B cell (primary cell): Measurements from ENCODE around the gene PDZD7. TPM values are rescaled to one million over a fixed set of nuclear protein-coding genes. Genes with fewer than 3 reads are reported as not detected.
A peak's percentile ranks its signal among the peaks of the same experiment; 100 is the strongest.

Experiments used
- ATAC-seq: fragments of 200-7000 bp; cut with Tn5 transposase; one replicate; pipeline ENCODE4 v1.10.0; 2021; ENCODE audit warnings: low read depth, mild to moderate bottlenecking, moderate number of reproducible peaks, moderate library complexity
- CTCF ChIA-PET: fragments of 350-600 bp; sonication (Branson Sonifier 250); formaldehyde crosslinking; loops from one replicate; lab custom pipeline; 2021; ENCODE audit warnings: antibody characterized with exemption, inconsistent platforms; lab: Charles Lee
- POLR2A ChIA-PET: fragments of 350-600 bp; sonication (Branson Sonifier 250); formaldehyde crosslinking; loops from one replicate; lab custom pipeline; 2021; ENCODE audit warnings: antibody characterized with exemption; lab: Charles Lee
- DNase-seq: peaks from one replicate; pipeline ENCODE4 v3.0.0; 2013
- H2AFZ ChIP-seq: 2 replicates; pipeline ENCODE4 v1.6.1; 2012; ENCODE audit warnings: mild to moderate bottlenecking, low read depth, low read length; ENCODE audit not compliant: insufficient read depth, poor library complexity, severe bottlenecking
- H3K27ac ChIP-seq, 2 donors: 1 replicate in 1 of 2; 2 replicates in 1 of 2; pipeline ENCODE4 v1.5.1; 2012 to 2013; ENCODE audit warnings: low read length in 2 of 2, mild to moderate bottlenecking in 2 of 2, moderate library complexity in 1 of 2
- H3K27me3 ChIP-seq, 4 experiments: fragments of 200-600 bp in 1 of 4; sonication (generic) in 1 of 4; replicated peaks in 1 of 4; 1 replicate in 2 of 4; 2 replicates in 2 of 4; pipeline versions ENCODE4 v1.6.1 to v1.7.0; 2013 to 2016; ENCODE audit warnings: low read length in 3 of 4, mild to moderate bottlenecking in 2 of 4, mixed read lengths in 1 of 4, moderate library complexity in 1 of 4; ENCODE audit not compliant: insufficient read depth in 4 of 4, control insufficient read depth in 3 of 4; ENCODE audit errors: control extremely low read depth in 1 of 4
- H3K36me3 ChIP-seq, 2 experiments: replicated peaks in 1 of 2; 1 replicate in 1 of 2; 2 replicates in 1 of 2; pipeline versions ENCODE4 v1.6.1 to v1.7.1; 2013; ENCODE audit warnings: low read length in 1 of 2; ENCODE audit not compliant: insufficient read depth in 2 of 2, control insufficient read depth in 1 of 2; ENCODE audit errors: control extremely low read depth in 1 of 2, extremely low read depth in 1 of 2
- H3K4me1 ChIP-seq, 2 donors: fragments of 200-600 bp in 1 of 2; sonication (generic) in 1 of 2; 1 replicate in 1 of 2; 2 replicates in 1 of 2; pipeline versions ENCODE4 v1.5.1 to v1.6.1; 2013 to 2017; ENCODE audit warnings: low read length in 2 of 2; ENCODE audit not compliant: control insufficient read depth in 2 of 2, insufficient read depth in 2 of 2
- H3K4me2 ChIP-seq: replicated peaks from 2 replicates; pipeline ENCODE3; 2012; ENCODE audit warnings: mild to moderate bottlenecking, low read depth, low read length; ENCODE audit not compliant: poor library complexity, severe bottlenecking
- H3K4me3 ChIP-seq, 5 experiments: fragments of 200-600 bp in 1 of 5; sonication (generic) in 1 of 5; 1 replicate in 3 of 5; 2 replicates in 2 of 5; pipeline versions ENCODE4 v1.5.1 to v1.7.0; 2011 to 2016; ENCODE audit warnings: low read length in 4 of 5, mild to moderate bottlenecking in 4 of 5, low read depth in 2 of 5, control low read depth in 1 of 5, moderate library complexity in 1 of 5; ENCODE audit not compliant: insufficient read depth in 1 of 5; ENCODE audit errors: control extremely low read depth in 1 of 5, extremely low read depth in 1 of 5
- H3K79me2 ChIP-seq: fragments of 200-600 bp; sonication (generic); one replicate; pipeline ENCODE4 v1.6.0; 2016; ENCODE audit warnings: low read length; ENCODE audit not compliant: control insufficient read depth, insufficient read depth
- H3K9ac ChIP-seq: fragments of 200-600 bp; sonication (generic); 2 replicates; pipeline ENCODE4 v1.6.1; 2017; ENCODE audit warnings: mild to moderate bottlenecking, low read length, moderate library complexity
- H3K9me3 ChIP-seq, 3 donors: one replicate each; pipeline versions ENCODE4 v1.6.1 to v1.7.1; 2013; ENCODE audit warnings: low read length in 2 of 3; ENCODE audit not compliant: control insufficient read depth in 2 of 3, insufficient read depth in 1 of 3; ENCODE audit errors: control extremely low read depth in 1 of 3
- H4K20me1 ChIP-seq: 2 replicates; pipeline ENCODE4 v1.6.0; 2012; ENCODE audit warnings: mild to moderate bottlenecking, low read length; ENCODE audit not compliant: insufficient read depth, control insufficient read depth, poor library complexity, severe bottlenecking
- H3K27ac Mint-ChIP-seq: one replicate; pipeline ENCODE4 v1.8.0; 2021; ENCODE audit warnings: mixed read lengths
- H3K27me3 Mint-ChIP-seq: one replicate; pipeline ENCODE4 v1.8.0; 2021; ENCODE audit warnings: mixed read lengths
- H3K4me1 Mint-ChIP-seq: one replicate; pipeline ENCODE4 v1.8.0; 2021; ENCODE audit warnings: mixed read lengths
- H3K4me3 Mint-ChIP-seq: one replicate; pipeline ENCODE4 v1.8.0; 2021; ENCODE audit warnings: mixed read lengths
- H3K9me3 Mint-ChIP-seq: one replicate; pipeline ENCODE4 v1.8.0; 2022; ENCODE audit warnings: mixed read lengths; ENCODE audit not compliant: insufficient read depth
- CTCF ChIP-seq: fragments of 200-600 bp; IDR thresholded peaks from one replicate; pipeline ENCODE4 v1.8.0; 2022; ENCODE audit warnings: antibody characterized with exemption, mild to moderate bottlenecking
- EZH2 ChIP-seq: IDR thresholded peaks from 2 replicates; pipeline ENCODE4 v1.6.1; 2012; ENCODE audit warnings: borderline replicate concordance, low read depth, mild to moderate bottlenecking, moderate library complexity, low read length; ENCODE audit not compliant: insufficient read depth, poor library complexity, severe bottlenecking
- WGBS: methylation state at CpG from one replicate; pipeline ENCODE4 v1.1.5; 2013; ENCODE audit warnings: missing lambda C conversion rate; ENCODE audit not compliant: insufficient coverage; 5-methylcytosine and 5-hydroxymethylcytosine counted together
- intact Hi-C: fragments of 100-400 bp; cut with micrococcal nuclease; formaldehyde crosslinking; loops from one replicate; pipeline ENCODE4 v1.10.0; 2022
- polyA plus RNA-seq: library from polyadenylated mRNA; depleted of rRNA; stranded (reverse); fragments of >200 nt; gene quantifications from 2 replicates; pipeline ENCODE4 v1.2.3, GENCODE V29; 2012
- total RNA-seq, 2 donors: library from RNA; stranded (reverse); fragments of 120-200 nt in 1 of 2; gene quantifications; 1 replicate in 1 of 2; 2 replicates in 1 of 2; pipeline versions ENCODE4 v1.2.3 to v1.2.4, GENCODE V29; 2013 to 2022

PDZD7 gene
- total and polyA plus RNA-seq, 2 donors (not counting 1 experiment from before 2014, with no cell fraction given), result 0.64 to 0.69 TPM

DNA sequence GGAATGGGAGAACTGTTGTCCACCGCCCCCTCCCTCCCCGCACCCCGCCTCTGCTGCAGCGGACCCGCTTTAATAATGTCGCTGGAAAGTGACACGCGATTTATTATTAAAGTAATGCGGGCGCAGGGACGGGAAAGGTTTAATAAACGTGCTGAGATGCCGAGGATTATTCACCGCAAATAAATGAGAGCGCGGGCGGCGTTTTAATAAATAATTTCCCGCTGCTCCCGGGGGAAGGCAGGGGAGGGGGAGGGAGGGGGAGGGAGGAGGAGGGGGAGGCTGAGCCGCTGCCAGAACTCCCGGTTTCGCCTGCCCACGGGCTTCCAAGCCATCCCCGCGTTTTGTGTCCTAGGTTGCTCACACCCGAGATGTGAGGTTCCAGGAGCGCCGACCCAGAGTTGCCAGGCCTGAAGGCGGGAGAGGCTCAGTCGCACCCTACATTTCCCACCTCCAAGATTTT is 36.0 kb upstream of the PDZD7 start:
- Mint-ChIP-seq H3K4me3 (peak overlapping the region; percentile 98), H3K9me3 (no peaks in the 10 kb centered on the region), H3K4me1 (peaks cover 53% of the 10 kb centered on the region), H3K27ac (no peak overlapping the region), H3K27me3 (peaks cover 25% of the 10 kb centered on the region)
- Histone ChIP-seq H2AFZ (peak overlapping the region; percentile 92), H3K27me3 (peaks cover 0 to 52% (median 21%) of the 10 kb centered on the region in 4 experiments), H3K36me3 (no peaks in the 10 kb centered on the region), H3K9me3 (peaks cover 0 to 9% (median 0%) of the 10 kb centered on the region in 3 donors), H3K4me1 (peaks cover 50 to 53% of the 10 kb centered on the region in 2 donors), H3K4me3 (peak overlapping the region; percentile 28 to 80 (median 71)), H3K27ac (no peak overlapping the region), H3K9ac (peak overlapping the region; percentile 75), H3K79me2 (no peaks in the 10 kb centered on the region), H4K20me1 (peaks cover 5% of the 10 kb centered on the region), H3K4me2 (peak overlapping the region; percentile 98)
- 2% methylated on average over 8 of the region's 31 CpGs for WGBS
- DNase-seq (no peak), ATAC-seq (no peak)
- intact Hi-C loops, result loop anchor here (1.0 to 10.0 kb wide), 2 partner anchors 26 to 58 kb away; no protein-coding TSS in a partner anchor
- POLR2A ChIA-PET, result no interaction called here
- CTCF ChIA-PET, result interaction anchor here (0.8 to 16.1 kb wide), 12 partner anchors 8 to 80 kb away, joined by 3 to 306 read pairs (median 8); partner anchors contain the start of genes KAZALD1, PDZD7 and SFXN3
- TF ChIP-seq CTCF (no peak), EZH2 (no peak)
